ENCODE measurements around the gene RAF1.

- TF ChIP-seq CTCF (IDR thresholded peaks at IDR 0.05) (no peak), POLR2A (IDR thresholded peaks at IDR 0.05) (no peak)
Measured at GRCh38 chr3:12708584-12709192, 44.8 kb upstream of the RAF1 start.
